Stomach smooth muscle (tissue), 2 donors: ENCODE results near the gene HINT2.

ENCODE experiments used
- H3K27ac ChIP-seq: one replicate; pipeline ENCODE4 v1.7.0; 2013; ENCODE audit warnings: mild to moderate bottlenecking, low read length, inconsistent platforms
- H3K27me3 ChIP-seq, 2 donors: one replicate each; pipeline ENCODE4 v1.7.0; 2013; ENCODE audit warnings: low read length in 2 of 2; ENCODE audit not compliant: insufficient read depth in 2 of 2, control insufficient read depth in 1 of 2
- H3K36me3 ChIP-seq, 2 donors: one replicate each; pipeline ENCODE4 v1.7.0; 2013; ENCODE audit warnings: low read length in 2 of 2; ENCODE audit not compliant: control insufficient read depth in 2 of 2, insufficient read depth in 2 of 2
- H3K4me1 ChIP-seq: one replicate; pipeline ENCODE4 v1.7.0; 2013; ENCODE audit warnings: low read length; ENCODE audit not compliant: control insufficient read depth, insufficient read depth
- H3K4me3 ChIP-seq, 2 donors: one replicate each; pipeline ENCODE4 v1.7.0; 2013; ENCODE audit warnings: low read length in 2 of 2
- H3K9ac ChIP-seq, 2 donors: one replicate each; pipeline ENCODE4 v1.7.0; 2013; ENCODE audit warnings: low read length in 2 of 2, mild to moderate bottlenecking in 1 of 2
- H3K9me3 ChIP-seq, 2 donors: one replicate each; pipeline ENCODE4 v1.7.0; 2013; ENCODE audit warnings: low read length in 2 of 2; ENCODE audit not compliant: control insufficient read depth in 2 of 2
- donor health status: healthy.
- donor health status: Pancreatic carcinoma.

Gene HINT2

DNA sequence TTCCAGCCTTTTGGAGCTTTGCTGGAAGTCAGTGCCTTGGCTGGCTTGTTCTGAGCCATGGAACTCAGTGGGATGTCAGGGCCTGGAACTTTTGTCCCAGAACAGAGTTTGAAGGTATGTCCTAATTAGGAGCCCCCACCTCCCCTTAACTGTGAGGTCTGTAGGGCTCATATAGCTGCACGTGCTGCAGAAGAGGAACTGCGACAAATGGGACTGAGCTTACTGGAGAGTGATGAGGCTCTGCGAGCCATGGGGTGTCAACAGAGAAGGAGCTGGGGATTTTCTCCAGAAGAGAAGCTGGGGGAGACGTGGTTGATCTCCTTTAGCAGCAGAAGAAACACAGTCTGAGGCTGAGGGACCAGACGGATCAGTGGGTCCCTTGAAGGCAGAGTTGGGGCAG lies 25.1 kb upstream of the HINT2 start:
- Histone ChIP-seq H3K9ac (no peak overlapping the region), H3K27ac (no peak overlapping the region), H3K36me3 (peaks cover 8 to 19% of the 10 kb centered on the region in 2 donors), H3K27me3 (no peaks in the 10 kb centered on the region), H3K4me3 (no peak overlapping the region), H3K9me3 (no peaks in the 10 kb centered on the region), H3K4me1 (peaks cover 13% of the 10 kb centered on the region)

DNA sequence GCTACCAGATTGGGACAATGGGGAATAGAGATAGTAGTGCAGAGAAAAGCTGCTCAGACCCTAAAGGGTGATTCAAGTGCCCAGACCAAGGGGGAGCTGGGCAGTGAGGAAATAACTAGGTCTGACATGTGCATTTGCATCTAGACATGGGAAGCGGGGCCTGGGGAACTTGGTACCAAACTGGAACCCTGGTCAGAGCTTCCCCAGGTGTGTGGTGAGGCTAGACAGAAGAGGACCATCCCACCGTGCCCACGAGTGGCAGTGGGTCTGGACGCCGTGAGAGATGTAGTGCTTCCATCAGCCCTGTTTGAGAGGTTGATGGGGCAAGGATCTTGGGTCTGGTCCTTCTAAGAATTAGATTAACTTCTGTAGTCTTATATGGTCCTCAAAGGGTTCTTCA lies 21.8 kb upstream of the HINT2 start:
- H3K9ac ChIP-seq: no peak overlapping the region
- no peak overlapping the region for H3K4me3 ChIP-seq
- H3K4me1 ChIP-seq: peaks cover 8% of the 10 kb centered on the region
- H3K27ac ChIP-seq: no peak overlapping the region
- H3K36me3 ChIP-seq: peaks cover 6 to 15% of the 10 kb centered on the region in 2 donors
- H3K9me3 ChIP-seq: no peaks in the 10 kb centered on the region
- no peaks in the 10 kb centered on the region for H3K27me3 ChIP-seq

- Histone ChIP-seq H3K9ac (no peak overlapping the region), H3K4me1 (peaks cover 17% of the 10 kb centered on the region), H3K27ac (no peak overlapping the region), H3K9me3 (no peaks in the 10 kb centered on the region), H3K27me3 (no peaks in the 10 kb centered on the region), H3K36me3 (peaks cover 6 to 15% of the 10 kb centered on the region in 2 donors), H3K4me3 (no peak overlapping the region)
Measured at GRCh38 chr9:35835766-35836165, 20.9 kb upstream of the HINT2 start.

DNA sequence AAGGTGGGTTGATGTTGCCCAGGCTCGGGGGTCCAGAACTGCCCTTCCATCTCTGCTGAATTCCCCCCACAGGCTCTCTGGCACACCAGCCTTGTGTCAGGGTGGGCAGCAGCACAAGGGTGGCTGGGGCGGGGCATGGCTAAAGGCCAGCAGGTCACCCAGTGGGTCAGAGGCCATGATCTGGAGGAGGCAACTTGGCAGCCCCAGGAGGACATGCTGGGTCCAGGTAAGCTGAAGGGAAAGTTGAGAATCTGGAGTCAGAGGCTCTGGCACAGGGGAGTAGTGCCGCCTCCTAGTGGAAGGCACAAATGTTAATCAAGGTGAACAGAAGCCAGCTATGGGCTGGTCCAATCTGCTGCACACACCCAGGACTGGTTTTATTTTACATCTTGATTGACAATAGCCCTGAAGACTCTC lies 20.4 kb upstream of the HINT2 start:
- H3K27ac ChIP-seq: no peak overlapping the region
- H3K9ac ChIP-seq: no peak overlapping the region
- H3K4me3 ChIP-seq: no peak overlapping the region
- peaks cover 6 to 15% of the 10 kb centered on the region in 2 donors for H3K36me3 ChIP-seq
- peaks cover 22% of the 10 kb centered on the region for H3K4me1 ChIP-seq
- H3K27me3 ChIP-seq: no peaks in the 10 kb centered on the region
- no peaks in the 10 kb centered on the region for H3K9me3 ChIP-seq

DNA sequence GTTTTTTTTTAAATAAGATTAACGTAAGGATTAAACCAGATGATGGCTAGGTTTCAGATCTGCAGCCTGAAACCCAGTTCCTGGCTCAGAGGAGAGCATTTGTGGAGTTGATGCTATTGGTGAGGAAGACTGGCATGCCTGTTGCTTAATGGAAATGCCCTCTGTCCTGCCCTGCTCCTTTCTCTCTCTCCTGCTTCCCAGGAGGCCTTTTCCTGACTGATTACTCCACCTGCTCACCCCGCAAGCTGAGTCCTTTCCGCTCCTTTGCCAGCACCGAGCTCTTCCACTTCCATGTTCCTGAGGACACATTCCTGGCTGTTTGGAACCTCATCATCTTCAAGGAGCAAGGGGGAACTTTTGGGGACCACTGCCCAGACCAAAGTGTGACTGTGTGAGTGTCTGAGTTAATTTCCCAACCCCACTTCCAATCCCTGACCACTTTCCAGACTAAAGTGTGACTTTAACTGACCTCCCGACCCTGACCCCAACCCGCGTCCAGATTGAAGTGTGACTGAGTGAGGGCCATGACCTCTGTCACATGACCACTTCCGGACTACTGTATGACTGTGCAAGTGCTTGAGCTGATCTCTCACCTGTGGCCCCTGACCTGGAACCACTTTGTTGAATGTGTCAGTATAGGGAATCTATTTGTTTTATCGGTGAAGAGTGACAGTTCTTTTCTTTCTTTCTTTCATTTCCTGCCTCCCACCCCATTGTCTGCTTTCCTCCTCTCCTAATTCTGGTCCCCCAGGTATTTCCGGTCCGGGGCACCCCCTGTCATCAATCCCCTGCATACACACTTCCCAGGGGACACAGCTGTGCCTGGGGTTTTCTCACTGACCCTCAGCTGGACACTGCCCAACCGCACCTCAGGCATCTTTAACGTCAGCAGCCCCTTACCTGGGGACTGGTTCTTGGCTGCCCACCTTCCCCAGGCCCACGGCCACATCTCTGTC lies 19.7 kb upstream of the HINT2 start:
- peaks cover 28% of the 10 kb centered on the region for H3K4me1 ChIP-seq
- no peaks in the 10 kb centered on the region for H3K9me3 ChIP-seq
- H3K9ac ChIP-seq: peak overlapping the region in 1 of 2 donors; percentile 6
- H3K36me3 ChIP-seq: peaks cover 6 to 15% of the 10 kb centered on the region in 2 donors
- peak overlapping the region; percentile 2 for H3K27ac ChIP-seq
- H3K4me3 ChIP-seq: peak overlapping the region in 1 of 2 donors; percentile 29
- H3K27me3 ChIP-seq: no peaks in the 10 kb centered on the region

DNA sequence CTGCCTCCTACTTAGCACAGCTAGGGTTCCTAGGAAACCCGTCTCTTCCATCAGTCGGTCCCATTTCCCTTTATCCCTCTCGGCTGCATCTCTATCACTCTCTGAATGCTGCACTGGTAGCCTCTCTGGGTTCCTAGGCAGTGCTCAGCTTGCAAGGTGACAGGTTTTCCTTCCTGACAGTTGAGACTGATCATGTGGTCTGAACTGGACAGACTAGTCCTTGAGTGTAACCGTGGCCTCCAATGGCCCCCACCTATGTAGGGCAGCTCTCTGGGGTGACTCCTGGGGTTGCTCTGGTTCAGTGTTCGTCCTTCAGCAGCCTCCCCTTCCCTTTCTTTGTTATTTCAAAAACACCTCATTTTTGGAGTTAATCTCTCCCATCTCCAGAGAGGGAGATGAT lies 18.0 kb upstream of the HINT2 start:
- Histone ChIP-seq H3K9ac (no peak overlapping the region), H3K36me3 (peaks cover 6 to 15% of the 10 kb centered on the region in 2 donors), H3K4me1 (peaks cover 37% of the 10 kb centered on the region), H3K4me3 (no peak overlapping the region), H3K27me3 (no peaks in the 10 kb centered on the region), H3K27ac (peak overlapping the region; percentile 41), H3K9me3 (no peaks in the 10 kb centered on the region)

GRCh38 chr9:35831040-35831439 lies 16.2 kb upstream of the HINT2 start:
- Histone ChIP-seq H3K9ac (no peak overlapping the region), H3K36me3 (peaks cover 6 to 15% of the 10 kb centered on the region in 2 donors), H3K27me3 (no peaks in the 10 kb centered on the region), H3K9me3 (no peaks in the 10 kb centered on the region), H3K4me1 (peaks cover 39% of the 10 kb centered on the region), H3K4me3 (peak overlapping the region; percentile 18 to 89), H3K27ac (no peak overlapping the region)

GRCh38 chr9:35829764-35830096 lies 14.9 kb upstream of the HINT2 start:
- Histone ChIP-seq H3K27me3 (no peaks in the 10 kb centered on the region), H3K9ac (peak overlapping the region; percentile 68 to 95), H3K36me3 (peaks cover 2 to 4% of the 10 kb centered on the region in 2 donors), H3K4me3 (peak overlapping the region; percentile 66 to 89), H3K27ac (peak overlapping the region; percentile 86), H3K9me3 (no peaks in the 10 kb centered on the region), H3K4me1 (peaks cover 37% of the 10 kb centered on the region)

GRCh38 chr9:35829084-35829763 lies 14.4 kb upstream of the HINT2 start, which contains the start of gene TMEM8B:
Gene TMEM8B (plus strand): TSS chr9:35829228. CDS start chr9:35829448, 220 bp downstream.
- Histone ChIP-seq H3K4me1 (peaks cover 34% of the 10 kb centered on the region), H3K9me3 (no peaks in the 10 kb centered on the region), H3K4me3 (peak within 1 kb of the TSS; percentile 66 to 89), H3K27me3 (no peaks in the 10 kb centered on the region), H3K9ac (peak within 1 kb of the TSS; percentile 68 to 95), H3K36me3 (peaks cover 0 to 4% of the 10 kb centered on the region in 2 donors), H3K27ac (peak within 1 kb of the TSS; percentile 86)

- Histone ChIP-seq H3K36me3 (peaks cover 0 to 4% of the 10 kb centered on the region in 2 donors), H3K9me3 (no peaks in the 10 kb centered on the region), H3K4me1 (peaks cover 34% of the 10 kb centered on the region), H3K9ac (peak within 1 kb of the TSS; percentile 68 to 95), H3K27me3 (no peaks in the 10 kb centered on the region), H3K4me3 (peak within 1 kb of the TSS; percentile 66 to 89), H3K27ac (peak within 1 kb of the TSS; percentile 86)
Measured at GRCh38 chr9:35828716-35829083, 13.9 kb upstream of the HINT2 start, which contains the start of gene FAM221B. Gene FAM221B (minus strand): TSS chr9:35828732. CDS start chr9:35826161, 2,571 bp downstream.
